HG03342 (cell line): ENCODE data around the gene GPI.
"Not testable (repeated sequence)": the region's sequence is repeated elsewhere in the genome, so short reads cannot be mapped to it uniquely, and the experiment has no call there.

ENCODE experiments used
- ATAC-seq: cut with Tn5 transposase; IDR thresholded peaks from one replicate; pipeline ENCODE4 v1.9.1; 2021; ENCODE audit warnings: mild to moderate bottlenecking, moderate library complexity; ENCODE audit not compliant: unreplicated experiment

GPI gene

DNA sequence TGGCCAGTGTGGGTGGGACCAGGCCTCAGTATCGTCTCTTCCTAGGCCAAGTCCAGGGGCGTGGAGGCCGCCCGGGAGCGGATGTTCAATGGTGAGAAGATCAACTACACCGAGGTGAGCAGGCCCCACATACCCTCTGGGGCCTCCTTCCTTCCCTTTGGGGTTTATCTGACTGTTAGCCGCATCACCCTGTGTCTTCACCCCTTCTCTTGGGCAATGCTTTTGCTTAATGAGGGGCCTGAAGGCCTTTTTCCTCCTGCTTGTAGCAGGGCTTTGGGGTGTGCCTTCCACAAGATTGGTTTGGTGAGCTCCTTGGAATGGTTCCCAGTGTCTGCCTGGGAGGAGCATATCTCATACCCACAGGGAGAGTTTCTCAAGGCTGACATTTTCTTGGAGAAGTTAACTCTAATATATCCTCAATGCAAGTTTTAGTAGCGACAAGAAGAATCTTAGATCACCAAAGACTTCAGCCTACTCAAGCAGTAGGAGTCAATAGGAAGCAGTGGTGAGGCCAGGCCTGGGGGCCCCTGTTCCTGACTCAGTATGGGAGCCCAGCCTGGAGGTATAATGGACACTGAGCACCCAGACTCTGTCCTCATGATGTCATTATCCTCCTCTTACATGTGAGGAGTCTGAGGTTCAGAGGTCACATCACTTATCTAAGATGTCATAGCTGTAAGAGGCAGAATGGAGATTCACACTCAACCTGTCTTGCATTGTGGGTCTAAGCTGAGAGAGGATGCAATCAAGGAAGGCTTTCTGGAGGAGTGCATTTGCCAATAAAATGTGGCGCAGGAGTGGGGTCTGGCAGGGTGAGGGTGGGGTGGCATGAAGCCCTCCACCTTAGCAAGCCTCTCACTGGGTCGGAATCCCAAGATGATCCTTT lies 2.0 kb downstream of the GPI start:
- ATAC-seq, result no peak

DNA sequence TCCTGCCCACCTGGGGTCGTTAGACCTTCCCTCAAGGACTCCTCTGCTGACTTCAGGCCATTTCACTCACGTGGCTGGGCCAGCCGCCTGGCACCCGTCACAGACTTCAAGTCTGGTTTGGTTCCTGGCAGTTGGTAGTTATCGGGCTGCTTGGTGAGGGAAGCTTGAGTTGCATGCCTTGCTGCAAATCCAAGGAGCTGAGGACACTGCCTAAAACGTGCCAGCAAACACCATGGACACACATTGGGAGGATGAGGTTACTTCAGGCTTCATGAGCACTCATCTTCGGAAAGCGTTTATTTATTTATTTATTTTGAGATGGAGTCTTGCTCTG lies 2.6 kb downstream of the GPI start:
- ATAC-seq, result no peak

DNA sequence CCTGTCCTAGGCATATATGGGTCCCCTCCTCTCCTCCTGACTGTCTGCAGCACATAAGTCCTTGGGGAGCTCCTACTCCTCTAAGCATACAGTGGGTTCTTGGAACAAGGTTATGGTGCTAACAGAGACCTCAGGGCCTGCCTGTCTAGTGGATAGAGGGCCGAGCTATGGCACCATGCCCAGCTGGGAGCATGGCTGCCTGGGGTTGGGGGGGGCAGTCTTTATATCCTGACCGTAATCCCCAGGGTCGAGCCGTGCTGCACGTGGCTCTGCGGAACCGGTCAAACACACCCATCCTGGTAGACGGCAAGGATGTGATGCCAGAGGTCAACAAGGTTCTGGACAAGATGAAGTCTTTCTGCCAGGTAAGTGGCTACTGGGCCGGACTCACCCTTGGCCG lies 3.3 kb downstream of the GPI start:
- no peak for ATAC-seq

DNA sequence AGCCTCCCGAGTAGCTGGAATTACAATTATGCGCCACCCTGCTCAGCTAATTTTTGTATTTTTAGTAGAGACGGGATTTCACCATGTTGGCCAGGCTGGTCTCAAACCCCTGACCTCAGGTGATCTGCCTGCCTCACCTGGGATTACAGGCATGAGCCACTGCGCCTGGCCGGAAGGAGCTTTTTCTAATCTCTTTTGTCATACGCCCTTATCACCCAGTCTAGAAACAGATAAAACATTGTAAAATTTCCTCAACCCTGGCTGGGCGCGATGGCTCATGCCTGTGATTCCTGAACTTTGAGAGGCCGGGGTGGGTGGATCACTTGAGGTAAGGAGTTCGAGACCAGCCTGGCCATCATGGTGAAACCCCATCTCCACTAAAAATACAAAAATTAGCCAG lies 4.2 kb downstream of the GPI start:
- not testable (repeated sequence) for ATAC-seq

DNA sequence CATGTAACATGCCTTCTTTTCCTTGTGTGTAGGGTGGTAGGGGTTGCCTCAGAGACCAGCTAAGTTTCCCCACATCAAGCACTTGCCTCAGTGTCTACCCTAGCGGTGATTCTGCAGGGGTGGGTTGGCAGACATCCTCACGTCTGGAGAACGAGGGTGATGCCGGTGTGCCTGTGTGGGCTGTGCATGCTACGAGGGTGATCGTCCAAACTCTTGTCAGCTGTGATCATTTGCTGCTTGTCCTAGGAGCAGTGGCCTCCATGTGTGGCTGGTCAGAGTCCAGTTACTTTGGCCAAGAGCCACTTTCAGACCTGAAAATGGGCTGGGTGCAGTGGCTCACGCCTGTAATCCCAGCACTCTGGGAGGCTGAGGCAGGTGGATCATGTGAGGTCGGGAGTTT lies 5.1 kb downstream of the GPI start:
- no peak for ATAC-seq

DNA sequence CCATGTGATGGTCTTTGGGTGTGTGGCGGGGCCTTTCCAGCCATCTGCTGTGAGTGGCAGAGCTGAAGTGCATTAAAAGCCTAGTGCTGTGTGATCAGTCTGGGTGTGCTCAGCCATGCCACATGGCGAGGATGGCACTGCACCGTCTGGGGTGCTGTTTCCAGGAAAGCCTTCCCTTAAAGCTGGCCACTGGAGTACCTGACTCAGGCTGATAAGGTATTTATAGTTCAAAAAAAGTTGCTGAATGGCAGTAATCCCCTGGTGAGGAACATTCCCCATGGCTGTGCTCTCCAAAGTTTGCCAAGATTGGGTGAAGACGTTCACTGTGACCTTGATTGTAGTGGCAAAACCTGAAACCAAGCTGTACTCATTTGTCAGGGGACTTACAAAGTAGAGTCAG lies 6.0 kb downstream of the GPI start:
- no peak for ATAC-seq

DNA sequence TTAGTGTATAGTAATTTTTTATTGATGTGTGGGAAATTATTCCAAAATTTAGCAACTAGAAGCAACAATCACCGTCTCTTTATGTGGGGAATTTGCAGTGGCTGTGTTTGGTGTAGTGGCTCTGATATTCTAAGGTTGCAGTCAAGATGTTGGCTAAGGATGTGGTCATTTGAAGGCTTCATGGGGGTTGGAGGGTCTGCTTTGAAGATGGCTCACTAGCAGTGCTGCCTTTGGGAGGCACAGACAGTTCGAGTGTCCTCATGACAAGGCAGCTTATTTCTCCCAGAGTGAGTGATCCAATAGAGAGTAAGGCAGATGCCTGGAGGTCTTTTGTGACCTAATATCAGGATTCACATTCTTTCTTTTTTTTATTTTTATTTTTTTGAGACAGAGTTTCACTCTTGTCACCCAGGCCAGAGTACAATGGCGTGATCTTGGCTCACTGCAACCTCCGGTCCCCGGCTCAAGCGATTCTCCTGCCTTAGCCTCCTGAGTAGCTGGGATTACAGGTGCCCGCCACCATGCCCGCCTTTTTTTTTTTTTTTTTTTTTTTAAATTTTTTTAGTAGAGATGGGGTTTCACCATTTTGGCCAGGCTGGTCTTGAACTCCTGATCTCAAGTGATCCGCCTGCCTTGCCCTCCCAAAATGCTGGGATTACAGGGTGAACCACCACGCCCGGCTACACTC lies 8.7 kb downstream of the GPI start:
- ATAC-seq, result no peak

DNA sequence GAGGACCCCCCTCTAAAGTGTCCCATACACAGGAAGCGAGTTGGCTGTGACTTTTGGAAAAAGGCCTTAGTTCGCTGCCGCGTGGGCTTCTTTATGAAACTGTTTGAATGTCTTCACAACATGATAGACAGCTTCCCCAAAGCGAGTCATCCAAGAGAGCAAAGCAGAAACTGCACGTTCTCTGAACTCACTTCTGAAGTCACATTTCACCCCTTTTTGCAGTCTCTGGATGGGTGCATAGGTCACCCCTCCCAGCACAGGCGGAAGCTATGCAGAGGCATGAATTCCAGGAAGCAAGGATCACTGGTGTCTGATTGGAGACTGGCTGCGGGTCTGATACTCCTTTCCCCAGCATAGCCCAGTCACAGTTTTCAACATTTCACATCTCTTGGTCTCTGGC lies 10.6 kb downstream of the GPI start:
- no peak for ATAC-seq

DNA sequence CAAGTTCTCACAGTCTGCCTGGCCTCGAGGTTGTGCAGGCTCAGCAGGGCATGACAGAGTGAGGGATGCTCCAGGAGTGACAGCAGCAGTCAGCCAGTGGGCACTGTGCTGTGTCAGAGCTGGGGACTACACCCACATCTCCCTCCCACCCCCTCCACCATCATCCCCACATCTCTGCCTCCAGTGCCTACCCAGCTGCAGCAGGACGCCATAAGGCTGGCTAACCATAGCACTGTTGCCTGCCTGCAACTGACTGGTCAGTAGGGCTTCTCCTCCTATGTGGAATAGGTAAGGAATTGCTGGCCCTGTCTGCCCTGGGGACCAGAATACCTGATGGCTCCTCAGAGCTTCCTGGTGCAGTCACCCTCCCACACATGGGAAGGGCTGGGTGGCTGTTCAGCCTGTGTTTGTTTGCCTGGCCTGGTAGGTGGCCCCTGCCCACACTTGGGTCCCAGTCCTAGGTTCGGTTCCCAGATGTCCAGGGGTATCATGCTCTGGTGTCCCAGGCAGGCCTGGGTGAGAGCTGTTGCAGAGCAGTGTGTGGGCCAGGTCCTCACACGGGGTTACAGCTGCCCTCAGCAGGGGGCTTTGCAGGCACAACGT lies 15.7 kb downstream of the GPI start:
- ATAC-seq, result no peak

DNA sequence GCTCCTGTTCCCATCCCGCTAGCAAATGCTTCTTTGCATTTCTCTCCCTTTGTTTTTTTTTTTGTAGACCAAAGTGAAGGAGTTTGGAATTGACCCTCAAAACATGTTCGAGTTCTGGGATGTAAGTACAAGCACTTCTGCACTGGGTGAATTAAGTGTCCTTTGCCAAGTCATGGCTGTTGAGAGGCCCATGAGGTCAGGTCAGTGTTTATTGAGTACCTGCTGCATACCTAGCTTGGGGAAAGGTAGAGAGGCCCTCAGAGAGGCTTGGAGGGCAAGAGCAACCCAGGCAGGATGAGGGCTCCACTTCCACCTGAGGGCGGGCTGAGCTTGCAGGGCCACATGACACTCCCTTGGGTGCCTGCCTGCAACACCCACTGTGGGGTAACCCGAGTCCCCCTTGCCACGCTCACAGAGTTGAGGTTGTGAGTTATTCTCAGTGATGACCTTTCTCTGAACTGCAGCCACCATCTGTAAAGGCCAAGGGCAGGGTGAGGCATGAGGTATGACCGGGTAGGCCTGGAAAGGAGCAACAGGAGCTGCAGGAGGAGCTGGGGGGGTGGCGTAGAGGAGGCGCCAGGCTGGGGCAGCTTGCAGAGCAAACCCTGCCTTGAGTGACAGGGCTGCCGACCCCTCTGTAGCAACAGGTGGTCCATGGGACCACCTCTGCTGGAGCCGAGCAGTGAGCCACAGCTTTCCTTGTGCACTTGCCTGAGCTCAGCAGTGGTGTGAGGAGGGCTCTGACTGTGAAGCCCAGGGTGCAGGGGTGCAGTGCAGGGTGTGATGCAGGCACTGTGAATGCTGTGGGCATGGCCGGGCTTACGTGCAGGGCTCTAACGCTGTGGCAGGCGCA lies 16.6 kb downstream of the GPI start:
- ATAC-seq, result no peak

DNA sequence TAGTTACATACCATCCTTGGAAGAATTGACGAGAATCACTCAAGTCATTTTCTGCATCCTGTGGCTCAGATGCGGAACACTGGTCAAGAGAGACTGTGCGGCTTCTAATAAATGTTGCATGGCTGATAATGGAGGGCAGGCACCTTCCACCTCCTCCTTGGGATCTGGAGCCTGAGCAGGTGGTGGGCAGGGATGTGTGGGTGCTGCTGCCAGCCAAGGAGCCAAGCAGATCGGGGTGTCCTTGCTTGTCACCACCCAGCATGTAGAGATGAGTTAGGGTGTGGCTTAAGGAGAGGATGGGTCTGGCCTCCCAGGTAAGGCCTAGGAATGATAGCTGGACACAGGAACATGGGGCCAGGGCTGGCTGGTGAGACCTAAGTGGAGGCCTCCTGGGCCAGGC lies 17.5 kb downstream of the GPI start:
- no peak for ATAC-seq

DNA sequence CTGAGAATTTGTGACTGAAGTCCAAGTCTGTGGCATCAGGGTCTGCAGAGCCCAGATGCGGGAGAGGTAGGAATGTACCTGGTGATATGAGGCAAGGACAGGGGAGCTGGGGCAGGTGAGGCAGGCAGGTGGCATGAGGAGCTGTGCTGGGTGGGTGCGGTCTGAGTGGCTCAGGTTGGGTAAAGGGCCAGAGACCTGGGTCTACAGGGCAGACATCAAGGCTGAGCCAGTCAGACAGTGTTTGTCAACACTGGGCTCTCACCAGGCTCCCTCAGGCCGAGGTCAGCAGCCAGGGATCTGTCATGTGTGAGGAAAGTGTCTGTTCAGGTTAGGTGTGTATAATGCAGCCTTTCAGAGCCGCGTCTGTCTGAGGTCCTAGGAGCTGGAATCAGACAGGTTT lies 18.6 kb downstream of the GPI start:
- no peak for ATAC-seq

DNA sequence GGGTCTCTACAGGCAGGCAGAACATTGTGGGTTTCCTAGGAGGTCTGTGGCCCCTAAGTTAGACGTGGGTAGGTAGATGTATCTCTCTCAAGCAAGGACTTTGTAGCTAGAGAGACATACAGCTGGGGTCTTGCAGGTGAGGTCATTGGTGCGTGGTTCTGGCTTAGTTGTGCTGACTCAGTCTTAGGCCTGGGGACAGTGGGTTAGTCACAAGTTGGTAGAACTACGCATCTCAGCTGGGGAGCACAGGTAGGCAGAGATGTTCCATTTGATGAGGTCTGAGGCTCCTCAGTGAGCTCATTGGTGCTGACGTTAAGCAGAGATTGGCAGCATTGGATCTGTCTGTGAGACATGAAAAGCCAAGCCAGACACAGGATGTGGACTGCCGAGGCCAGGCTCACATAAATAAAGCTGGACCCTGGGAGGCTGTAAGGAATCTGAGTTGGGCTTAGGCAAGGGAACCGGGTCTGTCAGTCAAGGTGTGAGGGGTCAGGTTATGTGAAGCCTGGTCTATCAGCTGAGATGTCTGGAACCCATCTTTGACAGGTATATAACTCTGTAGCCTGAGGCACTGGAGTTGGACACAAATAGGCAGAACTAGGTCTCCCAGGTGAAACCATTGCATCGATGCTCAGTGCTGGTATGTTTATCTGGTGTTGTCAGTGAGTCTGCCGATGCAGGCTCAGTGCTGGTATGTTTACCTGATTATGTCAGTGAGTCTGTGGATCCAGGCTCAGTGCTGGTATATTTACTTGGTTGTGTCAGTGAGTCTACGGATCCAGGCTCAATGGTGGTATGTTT lies 21.8 kb downstream of the GPI start:
- ATAC-seq, result no peak

DNA sequence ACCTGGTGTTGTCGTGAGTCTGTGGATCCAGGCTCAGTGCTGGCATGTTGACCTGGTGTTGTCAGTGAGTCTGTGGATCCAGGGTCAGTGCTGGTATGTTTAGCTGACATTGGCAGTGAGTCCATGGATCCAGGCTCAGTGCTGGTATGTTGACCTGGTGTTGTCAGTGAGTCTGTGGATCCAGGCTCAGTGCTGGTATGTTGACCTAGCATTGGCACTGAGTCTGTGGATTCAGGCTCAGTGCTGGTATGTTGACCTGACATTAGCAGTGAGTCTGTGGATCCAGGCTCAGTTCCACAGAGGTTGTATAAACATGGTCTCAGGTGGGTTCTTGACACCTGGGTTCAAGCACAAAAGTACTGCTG lies 22.4 kb downstream of the GPI start:
- no peak for ATAC-seq

DNA sequence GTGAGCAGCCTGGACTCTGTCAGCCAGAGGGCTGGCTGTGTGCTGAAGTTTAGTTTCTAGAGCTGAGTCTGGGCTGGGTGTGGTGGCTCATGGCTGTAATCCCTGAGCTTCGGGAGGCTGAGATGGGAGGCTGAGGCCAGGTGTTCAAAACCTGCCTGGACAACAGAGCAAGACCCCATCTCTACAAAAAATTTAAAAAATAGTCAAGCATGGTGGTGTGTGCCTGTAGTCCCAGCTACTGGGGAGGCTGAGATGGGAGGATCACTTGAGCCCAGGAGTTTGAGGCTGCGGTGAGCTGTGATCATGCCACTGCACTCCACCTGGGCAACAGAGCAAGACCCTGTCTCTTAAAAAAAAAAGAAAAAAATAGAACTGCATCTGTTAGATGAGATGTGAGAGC lies 23.7 kb downstream of the GPI start:
- ATAC-seq, result not testable (repeated sequence)

DNA sequence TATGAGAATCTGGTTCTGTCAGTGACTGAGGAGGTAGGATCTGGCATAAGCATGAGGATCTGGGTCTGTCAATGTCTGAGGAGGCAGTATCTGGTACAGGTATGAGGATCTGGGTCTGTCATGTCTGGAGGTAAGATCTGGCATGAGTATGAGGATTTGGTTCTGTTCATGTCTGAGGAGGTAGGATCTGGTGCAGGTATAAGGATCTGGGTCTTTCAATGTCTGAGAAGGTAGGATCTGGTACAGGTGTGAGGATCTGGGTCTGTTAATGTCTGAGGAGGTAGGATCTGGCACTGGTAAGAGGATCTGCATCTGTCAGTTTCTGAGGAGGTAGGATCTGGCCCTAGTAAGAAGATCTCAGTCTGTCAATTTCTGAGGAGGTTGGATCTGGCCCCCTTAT lies 26.8 kb downstream of the GPI start:
- ATAC-seq, result no peak

DNA sequence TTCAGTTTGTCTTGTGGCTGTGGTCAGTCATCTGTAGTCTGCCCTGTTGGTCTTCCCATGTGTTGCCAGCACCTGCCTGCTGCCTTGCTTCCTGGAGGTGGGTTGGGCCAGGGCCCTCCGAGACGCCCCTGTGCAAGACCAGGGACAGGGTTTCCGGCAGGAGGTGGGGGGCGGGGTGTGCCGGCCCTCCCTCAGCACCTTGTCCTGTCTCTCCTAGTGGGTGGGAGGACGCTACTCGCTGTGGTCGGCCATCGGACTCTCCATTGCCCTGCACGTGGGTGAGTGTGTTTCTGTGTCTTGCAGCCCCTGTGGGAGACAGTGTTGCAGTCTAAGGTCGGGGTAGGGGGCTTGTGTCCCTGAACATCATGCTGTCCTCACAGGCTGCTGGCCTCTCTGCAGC lies 28.0 kb downstream of the GPI start:
- no peak for ATAC-seq

DNA sequence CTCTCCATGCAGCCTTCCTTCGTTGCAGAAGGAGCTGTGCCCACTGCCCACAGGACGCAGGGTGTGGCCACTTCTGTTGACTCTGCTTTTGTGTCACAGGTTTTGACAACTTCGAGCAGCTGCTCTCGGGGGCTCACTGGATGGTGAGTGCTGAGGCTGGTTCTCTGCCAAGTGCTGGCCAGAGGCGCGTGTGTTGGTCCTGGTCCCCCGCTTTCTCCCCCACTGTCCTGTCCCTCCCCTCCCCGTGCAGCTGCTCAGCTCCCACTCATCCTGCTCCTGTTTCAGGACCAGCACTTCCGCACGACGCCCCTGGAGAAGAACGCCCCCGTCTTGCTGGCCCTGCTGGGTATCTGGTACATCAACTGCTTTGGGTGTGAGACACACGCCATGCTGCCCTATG lies 28.6 kb downstream of the GPI start:
- no peak for ATAC-seq

DNA sequence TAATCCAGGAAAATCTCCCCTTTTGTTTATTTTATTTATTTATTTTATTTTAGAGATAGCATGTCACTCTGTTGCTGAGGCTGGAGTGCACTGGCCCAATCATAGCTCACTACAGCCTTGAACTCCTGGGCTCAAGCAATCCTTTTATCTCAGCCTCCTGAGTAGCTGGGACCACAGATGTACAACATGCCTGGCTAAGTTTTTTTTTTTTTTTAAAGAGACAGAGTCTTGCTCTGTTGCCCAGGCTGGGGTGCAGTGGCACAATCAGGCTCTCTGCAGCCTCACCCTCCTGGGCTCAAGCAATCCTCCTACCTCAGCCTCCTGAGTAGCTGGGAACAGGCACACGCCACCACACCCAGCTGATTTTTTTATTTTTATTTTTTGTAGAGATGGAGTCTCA lies 32.9 kb downstream of the GPI start:
- ATAC-seq, result no peak

DNA sequence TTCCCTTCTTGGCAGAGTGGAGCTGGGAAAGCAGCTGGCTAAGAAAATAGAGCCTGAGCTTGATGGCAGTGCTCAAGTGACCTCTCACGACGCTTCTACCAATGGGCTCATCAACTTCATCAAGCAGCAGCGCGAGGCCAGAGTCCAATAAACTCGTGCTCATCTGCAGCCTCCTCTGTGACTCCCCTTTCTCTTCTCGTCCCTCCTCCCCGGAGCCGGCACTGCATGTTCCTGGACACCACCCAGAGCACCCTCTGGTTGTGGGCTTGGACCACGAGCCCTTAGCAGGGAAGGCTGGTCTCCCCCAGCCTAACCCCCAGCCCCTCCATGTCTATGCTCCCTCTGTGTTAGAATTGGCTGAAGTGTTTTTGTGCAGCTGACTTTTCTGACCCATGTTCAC lies 34.9 kb downstream of the GPI start:
- no peak for ATAC-seq

DNA sequence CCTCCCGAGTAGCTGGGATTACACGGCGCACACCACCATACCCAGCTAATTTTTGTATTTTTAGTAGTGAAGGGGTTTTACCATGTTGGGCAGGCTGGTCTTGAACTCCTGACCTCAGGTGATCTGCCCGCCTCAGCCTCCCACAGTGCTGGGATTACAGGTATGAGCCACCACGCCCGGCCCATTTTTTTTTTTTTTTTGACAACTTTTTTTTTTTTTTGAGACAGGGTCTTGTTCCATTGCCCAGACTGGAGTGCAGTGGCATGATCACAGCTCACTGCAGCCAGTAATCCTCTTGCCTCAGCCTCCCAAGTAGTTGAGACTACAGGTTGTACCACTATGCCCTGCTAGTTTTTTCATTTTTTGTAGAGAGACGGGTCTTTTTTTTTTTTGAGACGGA lies 35.8 kb downstream of the GPI start:
- ATAC-seq, result not testable (repeated sequence)
